ENCODE data around the gene BEST3.
"Not testable (repeated sequence)": the region's sequence is repeated elsewhere in the genome, so short reads cannot be mapped to it uniquely, and the experiment has no call there.

Gene BEST3

GRCh38 chr12:69608114-69608513 lies 91.0 kb downstream of the BEST3 start:
- no peak for DNase-seq (ENCODE audit: low read depth)
- no peak for TF ChIP-seq CTCF (IDR thresholded peaks at IDR 0.05; ENCODE audit: low read depth, low read length, missing control alignments)

GRCh38 chr12:69604275-69604674 lies 94.8 kb downstream of the BEST3 start:
- H3K4me3 ChIP-seq (ENCODE audit: low read depth, low read length); DNase-seq (ENCODE audit: low read depth): not testable (repeated sequence)

More at GRCh38 chr12:69608114-69608513, 91.0 kb downstream of the BEST3 start:
- H3K4me3 ChIP-seq (ENCODE audit: low read depth, low read length) = no peak overlapping the region

Data from GM12864 (cell line).